ENCODE results near the gene MEX3D.

The MEX3D gene

DNA sequence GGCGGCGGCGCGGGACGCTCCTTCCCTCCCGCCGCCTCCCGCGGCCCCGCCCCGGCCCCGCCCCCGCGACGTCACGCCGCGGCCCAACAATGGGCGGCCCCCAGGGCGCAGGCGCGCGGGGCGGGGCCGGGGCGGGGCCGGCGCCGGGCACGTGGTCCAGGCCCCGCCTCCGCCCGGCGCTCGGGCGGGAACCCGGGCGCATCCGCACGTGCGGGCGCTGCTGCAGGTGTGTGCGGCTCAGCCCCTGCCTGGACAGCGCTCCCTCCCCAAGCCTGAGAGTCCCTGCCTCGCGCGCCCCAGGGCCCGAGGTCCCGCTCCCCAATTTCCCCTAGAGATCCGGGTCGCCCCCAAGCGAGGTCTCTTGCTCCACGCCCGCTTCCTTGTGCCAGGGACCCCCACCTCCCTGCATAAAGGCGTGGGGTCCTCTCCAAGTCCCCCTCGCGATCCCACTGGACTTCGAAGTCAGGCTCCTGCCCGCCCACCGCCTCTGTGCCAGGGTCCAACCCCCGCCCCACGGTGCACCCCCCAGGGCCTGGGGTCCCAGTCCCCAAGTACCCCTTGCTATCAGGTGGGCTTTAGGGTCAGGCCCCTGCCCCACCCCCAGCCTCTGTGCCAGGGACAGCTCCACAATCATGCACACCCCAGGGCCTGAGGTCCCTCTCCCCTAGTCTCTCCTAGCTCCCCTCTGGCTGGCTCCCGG lies at the start of gene MEX3D:
Gene MEX3D, minus strand, starts transcription at position 6 of the 700 bp plus-strand sequence. CDS start 267 bp downstream, outside the sequence.
- DNase-seq = peak; percentile 93

DNA sequence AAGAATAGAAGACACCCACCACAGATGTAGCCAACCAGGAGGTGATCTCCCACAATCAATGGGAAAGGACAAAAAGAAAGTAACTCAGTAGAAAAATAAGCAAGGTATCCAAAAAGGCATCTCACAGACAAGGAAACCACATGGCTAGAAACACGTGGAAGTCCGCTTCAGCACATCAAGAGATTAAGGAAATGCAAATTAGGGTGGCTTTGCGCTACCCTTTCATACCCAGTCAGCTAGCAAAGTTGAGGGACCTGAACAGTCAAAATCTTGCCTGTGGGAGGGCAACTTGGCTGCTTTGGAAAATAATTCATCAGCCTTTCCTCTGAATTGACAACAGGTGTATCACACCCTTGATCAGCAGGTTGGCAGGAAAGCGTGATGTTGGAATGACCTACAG lies 48.8 kb upstream of the MEX3D start:
- DNase-seq = no peak

DNA sequence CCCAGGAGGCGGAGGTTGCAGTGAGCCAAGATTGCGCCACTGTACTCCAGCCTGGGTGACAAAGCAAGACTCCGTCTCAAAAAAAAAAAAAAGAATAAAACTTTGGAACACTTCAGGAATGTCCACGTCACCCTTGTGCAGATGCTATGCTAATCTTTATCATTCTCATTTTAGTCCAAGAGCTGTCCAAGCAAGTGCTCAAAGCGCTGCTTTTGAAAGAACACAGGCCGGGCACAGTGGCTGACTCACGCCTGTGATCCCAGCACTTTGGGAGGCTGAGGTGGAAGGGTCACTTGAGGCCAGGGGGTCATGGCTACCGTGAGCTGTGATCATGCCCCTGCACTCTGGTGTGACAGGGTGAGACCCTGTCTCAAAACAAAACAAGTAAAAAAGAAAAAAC lies 48.3 kb upstream of the MEX3D start:
- DNase-seq = no peak

DNA sequence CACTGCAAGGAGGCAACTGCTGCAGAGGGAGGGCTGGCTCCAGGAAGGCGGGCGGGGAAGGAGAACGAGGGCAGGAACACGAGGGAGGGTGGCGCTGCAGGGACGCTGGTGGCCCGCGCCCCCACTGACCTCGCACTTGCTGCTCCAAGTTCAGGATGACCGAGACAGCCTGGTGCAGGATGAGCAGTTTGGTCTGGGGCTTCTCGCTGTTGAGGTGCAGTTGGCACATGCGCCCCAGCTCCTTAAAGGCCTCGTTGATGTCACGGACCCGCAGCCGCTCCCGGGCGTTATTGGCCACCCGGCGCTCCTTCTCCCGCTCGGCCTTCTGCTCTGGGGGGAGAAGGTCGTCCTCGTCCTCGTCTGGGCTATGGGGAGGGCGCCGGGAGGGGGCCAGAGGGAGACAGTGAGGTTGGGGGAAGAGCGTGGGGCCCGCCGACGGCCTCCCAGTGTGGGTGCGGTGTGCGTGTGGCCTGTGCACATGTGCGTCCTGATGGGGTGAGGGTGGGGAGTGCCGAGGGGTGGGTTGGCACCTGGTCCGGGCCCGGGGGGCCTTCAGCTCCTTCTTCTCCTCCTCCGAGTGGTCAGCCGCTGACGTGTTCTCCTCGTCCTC lies 47.1 kb upstream of the MEX3D start:
- DNase-seq = no peak

DNA sequence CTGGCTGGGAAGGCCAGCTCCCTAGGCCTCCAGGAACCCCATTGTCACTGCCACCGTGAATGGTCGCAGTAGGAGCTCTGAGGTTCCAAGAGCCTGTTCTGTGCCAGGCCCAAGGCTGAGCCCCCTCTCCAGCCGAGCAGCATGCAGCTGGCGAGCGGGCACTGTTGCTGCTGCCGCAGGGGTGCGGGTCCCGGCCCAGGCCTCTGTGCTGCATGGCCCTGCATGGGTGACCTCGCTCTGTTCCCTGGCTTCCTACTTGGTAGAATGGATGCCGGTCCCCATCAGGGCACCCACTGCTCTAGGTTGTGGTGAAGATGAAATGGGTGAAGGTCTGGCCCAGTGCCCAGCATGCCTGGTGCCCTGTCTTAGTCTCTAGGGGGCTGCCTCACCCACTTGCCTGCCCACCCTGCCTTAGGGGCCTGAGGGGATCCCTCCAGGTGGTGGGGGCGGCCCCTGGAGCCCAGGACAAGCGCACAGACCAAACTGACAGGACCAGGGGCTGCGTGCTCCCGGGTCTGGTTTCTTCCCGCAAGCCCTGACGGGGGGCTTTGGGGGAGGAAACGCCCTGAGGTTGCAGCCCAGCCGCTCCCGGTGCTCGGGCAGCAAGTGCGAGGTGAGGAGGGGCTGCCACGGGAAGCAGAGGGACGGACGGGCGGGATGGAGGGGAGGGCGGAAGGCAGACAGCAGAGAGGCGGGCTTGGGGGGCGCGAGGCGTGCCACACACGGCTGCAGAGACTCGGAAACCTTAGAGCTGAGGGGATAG lies 45.9 kb upstream of the MEX3D start:
- no peak for DNase-seq

DNA sequence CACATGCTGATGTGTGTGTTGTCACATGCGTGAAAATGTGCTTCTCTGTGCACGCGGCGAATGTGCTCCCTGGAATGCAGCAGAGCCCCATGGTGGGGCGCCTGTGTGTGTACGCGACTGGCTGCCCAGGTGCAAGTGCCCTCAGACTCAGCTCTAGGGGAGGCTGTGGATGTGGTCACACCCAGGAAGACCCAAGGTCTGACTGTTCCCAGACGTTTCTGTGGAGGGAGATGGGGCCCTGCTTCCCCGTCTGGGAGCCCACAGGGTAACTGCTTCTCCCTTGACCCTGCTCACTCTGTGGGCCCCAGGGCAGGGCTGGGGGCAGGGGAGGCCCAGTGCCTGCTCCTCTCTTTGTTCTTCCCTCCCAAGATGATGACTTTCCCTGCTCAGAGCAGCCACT lies 45.0 kb upstream of the MEX3D start:
- no peak for DNase-seq

DNA sequence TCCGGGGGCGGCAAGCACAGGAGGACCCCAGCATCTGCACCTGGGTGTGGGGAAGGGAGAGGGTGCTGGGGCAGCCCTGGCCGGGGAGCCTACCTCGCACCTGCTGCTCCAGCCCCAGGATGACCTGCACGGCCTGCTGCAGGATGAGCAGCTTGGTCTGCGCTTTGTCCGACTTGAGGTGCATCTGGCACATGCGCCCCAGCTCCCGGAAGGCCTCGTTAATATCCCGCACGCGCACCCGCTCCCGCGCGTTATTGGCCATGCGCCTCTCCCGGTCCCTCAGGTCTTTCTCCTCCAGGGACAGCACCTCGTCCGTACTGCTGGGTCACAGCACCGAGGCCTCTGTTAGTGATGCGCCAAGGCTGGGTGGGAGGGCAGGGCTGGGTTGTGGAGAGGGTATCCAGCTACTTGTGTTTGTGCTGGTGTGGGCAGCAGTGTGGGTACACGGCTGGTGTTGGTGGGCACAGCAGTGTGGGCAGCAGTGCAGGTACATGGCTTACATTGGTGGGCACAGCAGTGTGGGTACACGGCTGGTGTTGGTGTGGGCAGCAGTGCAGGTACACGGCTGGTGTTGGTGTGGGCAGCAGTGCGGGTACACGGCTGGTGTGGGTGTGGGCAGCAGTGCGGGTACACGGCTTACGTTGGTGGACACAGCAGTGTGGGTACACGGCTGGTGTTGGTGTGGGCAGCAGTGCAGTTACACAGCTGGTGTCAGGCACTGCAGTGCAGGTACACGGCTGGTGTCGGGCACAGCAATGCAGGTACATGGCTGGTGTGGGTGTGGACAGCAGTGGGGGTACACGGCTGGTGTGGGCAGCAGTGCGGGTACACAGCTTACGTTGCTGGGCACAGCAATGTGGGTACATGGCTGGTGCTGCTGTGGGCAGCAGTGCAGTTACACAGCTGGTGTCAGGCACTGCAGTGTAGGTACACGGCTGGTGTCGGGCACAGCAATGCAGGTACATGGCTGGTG lies 44.3 kb upstream of the MEX3D start:
- no peak for DNase-seq

DNA sequence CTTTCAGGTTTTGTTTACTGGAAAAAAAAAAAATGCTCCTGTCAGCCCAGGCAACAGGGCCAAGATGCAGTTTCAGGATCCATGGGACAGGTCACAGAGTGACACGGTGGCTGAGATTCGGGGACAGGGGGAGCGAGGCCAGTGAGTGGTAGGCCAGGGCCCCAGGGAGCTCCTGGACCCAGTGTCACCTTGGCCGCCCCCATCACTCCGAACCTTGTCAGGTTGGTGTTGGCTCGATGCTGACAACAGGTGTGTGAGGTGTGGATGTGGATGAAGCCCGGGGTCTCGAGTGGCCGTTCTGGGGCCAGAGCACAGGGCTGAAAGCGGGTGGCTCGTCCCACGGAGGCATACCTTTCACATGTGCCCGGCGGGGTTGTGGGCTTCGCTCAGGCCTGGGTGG lies 43.2 kb upstream of the MEX3D start:
- DNase-seq = no peak

DNA sequence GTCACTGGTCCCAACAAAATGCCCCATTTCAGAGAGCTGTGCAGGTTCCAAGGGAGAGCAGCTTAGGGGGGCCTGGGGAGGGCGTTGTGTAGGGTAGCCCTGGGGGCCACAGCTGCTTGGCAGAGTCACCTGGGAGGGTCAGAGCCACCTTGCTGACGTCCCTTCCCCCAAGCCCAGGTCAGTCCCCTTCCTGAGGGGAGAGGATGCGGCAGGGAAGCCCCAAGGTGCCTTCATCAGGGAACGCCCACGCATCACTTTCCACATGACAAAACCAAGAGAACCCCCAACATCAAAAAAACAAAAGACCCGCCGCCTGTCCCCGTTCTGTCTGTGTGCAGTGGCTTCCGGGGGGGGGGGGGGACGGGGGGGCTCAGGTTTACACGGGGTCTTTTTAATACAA lies 42.5 kb upstream of the MEX3D start:
- no peak for DNase-seq

DNA sequence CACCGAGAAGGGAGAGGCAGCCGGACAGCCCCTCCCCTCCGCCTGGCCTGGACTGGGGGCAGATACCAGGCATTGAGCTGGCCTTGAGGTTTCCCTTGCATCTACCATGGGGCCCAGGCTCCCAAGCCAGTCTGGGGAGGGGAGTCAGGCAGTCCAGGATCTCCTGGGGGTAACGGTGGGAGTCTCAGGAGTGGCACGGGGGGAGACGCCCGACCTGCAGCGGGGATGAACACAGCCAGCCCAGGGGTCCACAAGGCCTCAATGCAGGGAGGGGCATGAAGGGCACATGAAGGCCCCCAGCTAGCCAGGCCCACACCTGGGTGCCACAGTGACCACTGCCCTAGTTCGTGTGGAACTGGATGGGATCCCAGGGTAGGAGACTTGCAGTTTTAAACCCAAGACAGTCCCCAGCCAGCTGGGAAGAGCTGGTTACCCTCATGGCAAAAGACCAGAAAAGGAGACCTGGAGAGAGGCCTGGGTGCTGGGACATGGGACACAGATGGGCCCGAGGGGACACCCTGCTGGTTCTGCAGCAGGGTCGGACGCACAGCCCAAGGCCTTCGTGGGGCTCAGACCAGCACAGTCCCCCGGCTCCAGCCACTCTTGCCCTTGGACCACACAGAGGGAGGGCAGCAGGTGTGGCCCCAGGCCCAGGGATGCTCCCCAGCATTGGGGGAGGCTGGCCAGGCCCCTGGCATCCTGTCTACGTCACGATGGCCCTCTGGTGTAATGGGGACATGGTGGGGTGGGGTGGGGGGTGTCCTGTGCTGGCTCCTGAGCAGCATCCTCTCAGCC lies 41.8 kb upstream of the MEX3D start:
- no peak for DNase-seq

DNA sequence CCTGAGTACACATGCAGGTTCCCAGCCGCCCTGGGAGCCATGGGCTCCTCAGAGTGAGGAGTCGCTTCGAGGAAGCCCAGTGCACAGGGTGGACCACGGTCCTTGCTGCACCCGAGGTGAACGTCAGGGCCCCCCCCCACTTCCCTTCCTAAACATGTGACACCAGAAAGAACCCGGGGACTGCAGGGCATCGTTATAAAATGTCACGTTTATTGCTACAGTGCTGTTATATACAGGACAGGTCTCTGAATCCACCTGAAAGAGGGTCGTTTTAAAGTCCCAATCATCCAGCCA lies 40.9 kb upstream of the MEX3D start:
- DNase-seq = no peak

DNA sequence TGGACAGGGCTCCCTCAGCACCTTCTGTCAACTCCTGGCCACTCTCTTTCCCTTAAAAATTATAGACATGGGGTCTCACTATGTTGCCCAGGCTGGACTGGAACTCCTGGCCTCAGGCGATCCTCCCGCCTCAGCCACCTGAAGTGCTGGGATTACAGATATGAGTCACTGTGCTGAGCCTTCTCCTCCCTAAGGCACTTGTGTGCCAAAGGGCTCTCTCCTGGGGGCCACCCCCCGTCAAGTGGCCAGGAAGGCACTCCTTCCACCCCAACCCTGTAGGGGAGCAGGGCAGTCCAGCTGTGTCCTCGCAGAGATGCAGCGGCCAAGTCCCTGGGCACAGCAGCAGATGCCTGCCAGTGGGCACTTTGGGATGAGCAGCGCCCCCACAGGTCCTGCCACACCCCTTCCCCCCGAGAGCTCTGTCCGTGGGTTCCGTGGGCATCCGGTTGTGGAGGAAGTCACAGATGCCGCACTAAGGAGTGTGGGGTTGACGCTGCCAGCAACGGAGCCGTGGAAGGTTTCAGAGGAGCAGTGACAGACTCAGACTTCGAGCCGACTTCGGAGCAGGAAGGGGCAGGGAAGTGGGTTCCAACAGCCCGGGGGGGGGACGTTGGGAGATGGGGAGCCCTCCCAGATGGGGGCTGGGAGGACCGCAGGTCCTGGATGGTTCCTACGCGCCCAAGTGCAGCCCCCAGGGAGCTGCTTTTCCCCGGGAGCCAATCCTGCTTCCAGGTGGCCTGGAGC lies 40.4 kb upstream of the MEX3D start:
- DNase-seq = no peak

DNA sequence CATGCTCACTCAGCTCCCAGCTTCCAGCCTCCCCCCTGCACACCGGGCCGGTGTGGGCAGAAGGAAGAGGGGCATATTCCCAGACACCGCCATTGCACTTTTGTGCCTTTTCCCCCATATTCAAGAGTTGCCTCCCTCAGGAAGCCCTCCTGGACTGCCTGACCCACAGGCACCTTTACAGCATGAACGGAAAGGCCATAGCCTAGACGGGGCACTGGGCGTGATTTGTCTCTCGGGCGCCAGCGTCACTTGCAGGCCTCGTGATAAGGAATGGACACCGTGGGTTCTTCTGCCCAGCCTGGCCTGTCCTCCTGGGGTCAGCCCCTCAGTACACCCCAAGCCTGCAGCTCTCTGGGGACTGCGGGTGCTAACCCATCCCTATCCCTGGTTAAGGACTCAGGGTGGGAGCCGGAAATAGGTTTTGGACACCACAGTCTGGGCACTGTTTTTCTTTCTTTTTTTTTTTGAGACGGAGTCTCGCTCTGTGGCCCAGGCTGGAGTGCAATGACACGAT lies 38.1 kb upstream of the MEX3D start:
- DNase-seq = peak; percentile 24

DNA sequence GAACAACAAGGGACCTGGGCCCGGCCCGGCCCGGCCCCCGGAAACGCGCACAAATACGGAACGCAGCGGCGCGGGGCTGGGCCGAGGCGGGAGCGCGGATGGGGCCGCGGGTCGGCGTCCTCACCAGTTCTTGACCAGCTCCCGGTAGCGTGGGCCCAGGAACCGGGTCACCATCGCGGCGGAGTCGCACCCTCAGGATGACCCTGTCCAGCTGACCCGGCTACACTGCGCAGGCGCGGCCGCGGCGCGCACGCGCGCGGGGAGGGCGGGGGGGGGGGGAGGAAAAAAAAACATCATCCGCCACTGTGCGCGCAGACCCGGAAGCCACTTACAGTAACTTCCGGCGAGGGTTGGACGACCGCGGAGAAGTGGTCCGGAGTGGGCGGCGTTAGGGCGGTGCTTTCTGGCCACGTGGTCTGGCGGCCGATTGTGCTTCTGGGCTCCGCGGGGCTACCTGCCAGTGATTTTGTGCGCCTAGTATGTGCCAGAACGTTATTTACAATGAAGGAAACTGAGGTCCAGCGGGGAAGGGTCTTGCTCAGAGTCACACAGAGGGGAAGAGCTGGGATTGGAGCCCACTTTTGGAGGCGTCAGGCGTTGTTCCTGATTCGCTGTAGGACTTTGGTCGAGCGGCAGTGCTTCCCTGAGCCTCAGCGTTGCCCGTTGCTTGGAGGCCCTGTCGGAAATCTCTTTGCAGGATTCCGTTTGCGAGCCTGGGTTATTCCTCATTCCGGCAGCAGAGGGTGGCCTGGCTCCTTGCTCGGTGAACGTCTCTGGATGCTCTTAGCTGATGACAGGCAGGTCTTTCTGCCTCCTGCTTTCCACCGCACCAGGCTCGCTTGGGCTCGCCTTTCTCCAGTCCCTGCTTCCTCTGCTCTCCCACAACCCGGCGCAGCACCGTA lies 37.4 kb upstream of the MEX3D start, which contains the start of gene UQCR11:
Gene UQCR11, minus strand, starts transcription at position 227 of the 902 bp plus-strand sequence. Its CDS starts 53 bp downstream, at position 174.
- peak; percentile 96 for DNase-seq

DNA sequence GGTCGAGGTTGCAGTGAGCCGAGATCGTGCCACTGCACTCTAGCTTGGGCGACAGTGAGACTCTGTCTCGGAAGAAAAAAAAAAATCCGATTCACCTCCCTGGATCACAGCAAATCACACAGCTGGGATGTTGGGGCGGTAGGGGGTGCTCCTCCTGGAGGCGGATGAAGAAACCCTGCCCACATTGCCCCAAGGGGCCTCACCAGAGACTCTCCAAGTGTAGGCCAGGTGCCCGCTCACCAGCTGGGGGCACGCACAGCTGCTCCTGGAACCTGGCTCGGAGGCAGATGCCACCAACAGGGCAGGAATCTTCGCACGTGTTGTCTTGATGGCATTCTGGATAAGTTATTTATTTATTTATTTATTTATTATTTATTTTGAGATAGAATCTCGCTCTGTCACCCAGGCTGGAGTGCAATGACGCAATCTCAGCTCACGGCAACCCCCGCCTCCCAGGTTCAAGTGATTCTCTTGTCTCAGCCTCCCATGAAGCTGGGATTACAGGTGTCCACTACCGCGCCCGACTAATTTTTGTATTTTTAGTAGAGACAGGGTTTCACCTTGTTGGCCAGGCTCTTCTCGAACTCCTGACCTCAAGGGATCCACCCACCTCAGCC lies 34.1 kb upstream of the MEX3D start:
- DNase-seq = no peak

DNA sequence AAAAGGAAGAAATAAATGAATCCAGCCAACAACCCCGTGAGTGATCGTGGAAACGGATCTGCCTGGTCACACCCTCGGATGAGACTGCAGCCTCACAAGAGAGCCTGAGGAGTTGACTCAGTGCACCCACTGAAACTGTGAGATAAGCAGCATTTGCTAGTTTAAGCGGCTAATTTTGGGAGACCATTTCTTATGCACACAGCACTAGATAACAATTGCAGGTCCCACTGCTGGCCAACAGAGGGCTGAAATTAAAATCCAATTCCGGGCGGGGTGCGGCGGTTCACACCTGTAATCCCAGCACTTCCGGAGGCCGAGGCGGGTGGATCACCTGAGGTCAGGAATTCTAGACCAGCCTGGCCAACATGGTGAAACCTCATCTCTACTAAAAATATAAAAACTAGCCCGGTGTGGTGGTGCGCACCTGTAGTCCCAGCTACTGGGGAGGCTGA lies 33.5 kb upstream of the MEX3D start:
- DNase-seq = peak; percentile 25

DNA sequence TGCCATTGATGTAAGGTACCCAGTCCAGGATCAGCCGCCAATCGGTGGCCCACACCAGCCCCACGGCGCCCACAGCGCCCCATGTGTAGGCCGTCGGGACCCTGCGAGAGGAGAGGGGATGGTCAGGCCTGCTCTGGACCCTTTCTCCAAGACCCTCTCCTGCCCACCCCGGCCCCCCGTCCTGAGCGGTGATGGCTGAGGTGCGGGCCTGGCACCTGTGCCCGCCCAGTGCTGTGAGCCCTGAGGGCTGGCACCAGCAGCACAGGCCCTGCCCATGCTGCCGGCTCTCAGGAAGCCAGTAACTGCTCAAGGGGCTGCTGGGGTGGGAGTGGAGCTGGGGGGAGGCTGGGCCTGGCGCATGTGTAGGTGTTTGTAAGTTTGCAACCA lies 31.3 kb upstream of the MEX3D start:
- no peak for DNase-seq

DNA sequence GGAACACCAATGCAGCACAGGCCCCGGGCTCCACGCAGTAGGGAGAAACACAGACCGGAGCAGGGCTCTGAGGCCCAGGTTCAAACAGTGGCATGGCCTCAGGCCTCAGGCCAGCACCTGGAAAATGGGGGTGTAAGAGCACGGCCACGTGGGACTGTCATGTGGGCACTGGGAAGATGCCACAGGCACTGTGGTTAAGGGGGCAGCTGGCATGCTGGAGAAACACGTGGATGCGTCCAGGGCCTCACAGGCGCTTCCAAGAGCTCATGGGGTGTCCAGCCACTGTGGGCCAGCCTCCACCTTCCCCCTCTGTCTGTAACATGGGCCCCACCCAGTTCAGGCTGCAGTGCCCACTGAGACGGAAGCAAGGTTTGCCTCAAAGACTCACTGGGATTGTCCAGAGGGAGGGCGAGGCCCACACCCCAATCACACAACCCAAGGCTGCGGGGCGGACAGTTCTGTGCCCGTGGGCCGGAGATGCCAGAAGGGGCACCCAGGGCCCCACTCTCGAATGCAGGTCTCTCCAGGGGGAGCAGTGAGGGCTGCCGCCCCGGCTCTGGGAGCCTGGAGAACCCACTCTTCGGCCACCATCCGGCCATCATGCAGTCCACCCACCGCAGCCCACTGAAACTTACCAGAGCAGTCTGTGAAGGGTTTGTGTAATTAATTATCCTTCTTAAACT lies 30.8 kb upstream of the MEX3D start:
- no peak for DNase-seq

DNA sequence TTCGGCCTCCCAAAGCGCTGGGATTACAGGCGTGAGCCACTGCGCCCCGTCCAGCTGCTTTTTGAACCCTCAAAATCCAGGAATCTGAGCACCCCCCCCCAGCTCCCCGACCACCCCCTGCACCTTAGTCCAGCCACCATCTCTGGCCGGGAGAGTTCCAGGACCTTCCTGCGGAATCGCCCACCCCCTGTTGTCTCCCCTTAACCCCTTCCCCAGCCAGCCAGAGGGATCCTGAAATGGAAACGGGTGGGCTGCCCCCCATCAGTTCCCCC lies 25.3 kb upstream of the MEX3D start:
- DNase-seq = no peak
